HG03108 (cell line): Measurements from ENCODE around the gene TMEM165.
A peak's percentile ranks its signal among the peaks of the same experiment; 100 is the strongest.
"Not testable (repeated sequence)": the region's sequence is repeated elsewhere in the genome, so short reads cannot be mapped to it uniquely, and the experiment has no call there.

Experiments used
- ATAC-seq: cut with Tn5 transposase; IDR thresholded peaks from one replicate; pipeline ENCODE4 v1.9.1; 2021; ENCODE audit warnings: moderate library complexity; ENCODE audit not compliant: unreplicated experiment

Gene TMEM165, protein sequence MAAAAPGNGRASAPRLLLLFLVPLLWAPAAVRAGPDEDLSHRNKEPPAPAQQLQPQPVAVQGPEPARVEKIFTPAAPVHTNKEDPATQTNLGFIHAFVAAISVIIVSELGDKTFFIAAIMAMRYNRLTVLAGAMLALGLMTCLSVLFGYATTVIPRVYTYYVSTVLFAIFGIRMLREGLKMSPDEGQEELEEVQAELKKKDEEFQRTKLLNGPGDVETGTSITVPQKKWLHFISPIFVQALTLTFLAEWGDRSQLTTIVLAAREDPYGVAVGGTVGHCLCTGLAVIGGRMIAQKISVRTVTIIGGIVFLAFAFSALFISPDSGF

DNA sequence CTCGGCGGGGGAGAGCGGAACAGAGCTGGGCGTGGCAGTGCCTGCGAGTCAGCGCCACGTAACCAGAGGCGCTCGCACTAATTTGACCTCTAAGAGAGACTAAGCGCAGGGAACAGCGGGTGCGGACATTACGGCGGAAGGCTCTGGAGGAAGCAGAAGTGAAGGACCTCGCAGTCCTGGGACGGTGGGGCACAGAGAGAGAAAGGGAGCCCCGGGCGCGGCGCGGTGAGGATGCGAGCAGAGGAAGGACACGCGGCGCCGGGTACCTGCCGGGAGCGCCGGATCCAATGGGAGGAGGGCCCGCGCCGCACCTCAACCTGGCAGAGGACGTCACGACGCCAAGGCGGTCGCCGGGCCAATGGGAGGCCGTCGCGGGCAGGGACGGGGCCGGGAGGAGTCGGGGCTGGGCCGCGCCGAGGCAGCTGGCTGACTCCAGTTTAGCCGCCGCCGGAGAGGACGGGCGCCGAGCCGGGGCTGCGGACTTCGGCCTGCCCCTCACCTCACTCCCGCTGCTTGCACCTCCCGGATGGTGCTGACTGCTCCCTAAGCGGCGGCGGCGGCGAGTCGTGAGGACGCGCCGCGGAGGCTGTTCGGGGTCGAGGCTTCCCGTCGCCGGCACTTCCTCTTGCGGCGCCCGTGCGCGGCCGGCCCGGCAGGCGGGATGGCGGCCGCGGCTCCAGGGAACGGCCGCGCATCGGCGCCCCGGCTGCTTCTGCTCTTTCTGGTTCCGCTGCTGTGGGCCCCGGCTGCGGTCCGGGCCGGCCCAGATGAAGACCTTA lies at the start of gene TMEM165:
TSS of gene TMEM165 (plus strand) at position 429 of the 779 bp plus-strand sequence. CDS start at position 662, 233 bp downstream.
- peak; percentile 89 for ATAC-seq

DNA sequence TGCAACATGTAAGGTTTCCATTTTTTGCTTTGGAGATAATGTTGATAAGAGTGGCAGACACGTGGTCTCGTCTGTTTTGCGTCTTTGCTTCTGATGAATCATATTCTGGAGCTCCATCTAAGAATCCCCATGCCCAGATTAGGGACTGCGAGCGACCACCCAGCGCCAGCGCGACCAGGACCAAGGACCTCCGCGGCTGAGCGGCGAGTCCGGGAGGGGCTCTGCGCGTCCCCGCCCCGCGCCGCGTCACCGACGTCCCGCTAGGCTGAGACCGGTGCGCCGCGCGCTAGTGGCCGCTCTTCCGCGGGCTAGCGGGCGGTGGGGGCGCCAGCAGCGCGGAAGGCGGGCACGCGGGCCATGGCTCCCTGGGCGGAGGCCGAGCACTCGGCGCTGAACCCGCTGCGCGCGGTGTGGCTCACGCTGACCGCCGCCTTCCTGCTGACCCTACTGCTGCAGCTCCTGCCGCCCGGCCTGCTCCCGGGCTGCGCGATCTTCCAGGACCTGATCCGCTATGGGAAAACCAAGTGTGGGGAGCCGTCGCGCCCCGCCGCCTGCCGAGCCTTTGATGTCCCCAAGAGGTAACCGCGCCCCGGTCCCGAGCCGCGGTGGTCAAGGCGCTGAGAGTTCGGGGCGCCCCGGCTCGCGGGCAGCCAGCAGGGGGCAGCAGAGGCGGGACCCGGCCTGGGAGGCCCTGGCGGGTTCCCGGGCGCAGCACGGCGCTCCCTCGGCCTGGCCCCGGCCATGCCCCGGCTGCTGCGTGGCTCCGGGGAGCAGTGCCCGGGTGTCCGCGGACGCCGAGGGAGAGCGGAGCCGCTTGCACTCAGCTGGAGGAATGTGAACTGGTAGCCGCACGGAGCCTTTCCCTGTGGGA lies 49.5 kb upstream of the TMEM165 start, which contains the start of gene SRD5A3:
TSS of gene SRD5A3 (plus strand) at position 263 of the 871 bp plus-strand sequence. CDS start at position 358, 95 bp downstream.
- ATAC-seq: peak; percentile 96

DNA sequence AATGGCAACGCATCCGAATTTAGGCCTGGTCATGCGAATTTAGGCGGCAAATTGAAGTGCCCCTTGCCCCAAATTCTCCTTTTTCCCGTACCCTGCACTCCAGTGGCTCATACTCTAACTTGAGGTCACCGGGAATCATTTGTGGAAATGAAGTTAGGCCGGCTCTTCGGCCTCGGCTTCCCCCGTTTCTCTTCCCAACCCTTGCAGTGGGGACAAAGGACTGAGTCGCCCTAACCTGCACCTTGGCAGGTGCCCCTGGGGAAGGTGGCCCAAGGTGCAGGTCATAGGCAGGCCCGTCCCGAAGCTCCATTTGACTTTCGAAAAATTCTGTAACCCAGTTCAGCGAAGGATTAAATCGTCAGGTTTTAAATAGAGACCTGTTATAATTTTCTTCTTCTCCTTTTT lies 48.9 kb upstream of the TMEM165 start:
- no peak for ATAC-seq

DNA sequence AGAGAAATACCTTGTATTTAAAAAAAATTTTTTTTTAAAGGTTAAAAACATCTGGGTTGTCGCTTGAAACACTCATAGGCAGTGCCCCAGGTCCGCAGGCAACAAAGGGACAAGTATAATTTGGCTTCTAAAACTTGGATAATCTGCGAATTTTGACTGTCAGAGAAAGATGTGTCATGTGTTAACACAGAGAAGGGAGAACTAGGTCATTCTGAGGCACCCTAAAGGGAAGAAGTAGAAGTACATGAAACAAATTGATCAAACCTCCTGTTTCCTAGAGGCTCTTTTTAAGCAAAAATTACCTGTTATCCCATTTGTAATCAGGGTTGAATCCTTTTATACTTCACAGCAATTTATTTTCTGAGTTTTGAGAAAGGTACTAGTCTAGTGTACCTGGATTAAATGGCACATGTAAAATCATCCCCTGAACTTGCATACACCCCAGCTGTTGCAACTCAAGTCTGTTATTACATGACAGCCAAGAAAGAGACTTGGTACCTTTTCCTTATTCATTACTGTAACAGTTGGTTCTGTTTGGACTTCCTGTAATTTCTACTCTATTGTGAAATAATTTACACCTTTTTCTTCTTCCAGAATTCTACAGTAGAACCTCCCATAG lies 48.0 kb upstream of the TMEM165 start:
- no peak for ATAC-seq

GRCh38 chr4:55348466-55348865 lies 47.3 kb upstream of the TMEM165 start:
- no peak for ATAC-seq

GRCh38 chr4:55350870-55351269 lies 44.9 kb upstream of the TMEM165 start:
- ATAC-seq: not testable (repeated sequence)

- no peak for ATAC-seq
These were observed 43.9 kb upstream of the TMEM165 start for GRCh38 chr4:55351824-55352223.

GRCh38 chr4:55352726-55353125 lies 43.0 kb upstream of the TMEM165 start:
- no peak for ATAC-seq

GRCh38 chr4:55353228-55353747 lies 42.5 kb upstream of the TMEM165 start:
- ATAC-seq: not testable (repeated sequence)

DNA sequence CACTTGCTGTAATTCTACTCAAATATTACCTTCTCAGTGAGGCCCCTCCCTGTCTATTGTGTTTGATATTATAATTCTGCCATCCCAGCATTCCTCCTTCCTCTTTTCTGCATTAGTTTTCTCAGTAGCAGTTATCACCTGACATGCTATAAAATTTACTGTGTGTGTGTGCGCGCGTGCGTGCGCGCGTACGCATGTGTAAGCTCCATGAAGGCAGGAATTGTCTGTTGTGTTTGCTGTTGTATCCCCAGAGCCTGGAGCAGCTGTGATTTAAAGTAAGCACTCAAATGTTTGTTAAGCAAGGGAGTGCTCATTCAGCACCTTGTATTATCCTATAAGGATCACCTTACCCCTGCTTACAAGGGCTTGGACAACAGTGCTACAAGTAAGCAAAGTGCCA lies 41.1 kb upstream of the TMEM165 start:
- no peak for ATAC-seq

- no peak for ATAC-seq
These were observed 40.2 kb upstream of the TMEM165 start for GRCh38 chr4:55355555-55355954.

- ATAC-seq: no peak
These were observed 38.7 kb upstream of the TMEM165 start for GRCh38 chr4:55356991-55357461.

DNA sequence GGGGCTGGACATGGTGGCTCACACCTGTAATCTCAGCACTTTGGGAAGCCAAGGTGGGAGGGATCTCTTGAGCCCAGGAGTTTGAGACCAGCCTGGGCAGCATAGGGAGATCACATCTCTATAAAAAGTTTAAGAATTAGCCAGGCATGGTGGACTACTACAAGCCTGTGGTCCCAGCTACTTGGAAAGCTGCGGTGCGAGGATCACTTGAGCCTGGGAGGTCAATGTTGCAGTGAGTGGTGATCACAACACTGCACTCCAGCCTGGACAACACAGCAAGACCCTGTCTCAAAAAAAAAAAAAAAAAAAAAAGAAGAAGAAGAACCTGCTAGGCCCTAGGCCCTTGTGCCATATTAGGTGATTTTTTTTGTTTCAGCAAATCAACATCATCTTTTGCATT lies 37.5 kb upstream of the TMEM165 start:
- no peak for ATAC-seq

DNA sequence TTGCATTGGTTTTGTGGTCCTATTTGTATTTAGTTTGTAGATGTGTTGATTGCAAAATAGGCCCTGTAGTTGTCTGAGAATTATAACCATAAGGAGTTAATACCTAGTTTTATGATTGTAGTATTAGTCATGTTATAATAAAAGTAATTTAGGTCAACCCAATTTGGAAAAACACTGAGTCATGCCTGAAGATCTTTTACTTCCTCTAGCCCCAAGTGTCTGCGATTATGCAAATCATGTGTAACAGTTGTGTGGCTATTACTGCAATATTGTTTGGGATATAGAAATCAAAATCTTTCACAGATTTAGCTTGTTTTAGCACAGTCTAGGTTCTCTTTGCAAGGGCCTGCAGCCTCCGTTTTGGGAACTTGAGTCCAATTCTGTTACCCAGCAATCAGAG lies 37.1 kb upstream of the TMEM165 start:
- peak; percentile 78 for ATAC-seq

DNA sequence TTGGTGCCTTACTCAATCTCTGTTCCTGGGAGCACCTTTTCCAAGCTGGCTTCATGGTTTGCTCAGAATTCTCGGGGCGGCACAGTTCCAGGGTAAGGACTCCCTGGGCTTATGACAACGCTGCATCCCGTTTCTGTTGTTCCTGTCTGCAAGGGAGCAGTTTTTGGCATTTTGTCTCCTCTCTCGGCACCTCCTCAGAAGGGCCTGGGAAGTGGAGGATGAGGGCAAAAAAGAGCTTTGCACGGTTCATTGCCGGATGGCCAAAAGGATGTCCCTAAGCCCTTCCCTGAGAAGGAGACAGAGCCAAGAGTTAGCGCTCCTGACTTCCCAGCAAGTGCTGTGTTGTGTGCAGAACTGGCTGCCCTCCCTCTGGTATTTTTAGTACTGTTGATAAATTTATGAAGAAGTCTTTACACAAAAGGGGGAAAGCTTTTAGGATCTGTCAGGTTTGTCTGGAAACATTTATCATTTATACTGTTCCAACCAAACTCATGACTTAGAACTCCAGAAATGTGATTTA lies 36.3 kb upstream of the TMEM165 start:
- ATAC-seq: no peak

GRCh38 chr4:55362938-55363337 lies 32.8 kb upstream of the TMEM165 start:
- ATAC-seq: not testable (repeated sequence)

DNA sequence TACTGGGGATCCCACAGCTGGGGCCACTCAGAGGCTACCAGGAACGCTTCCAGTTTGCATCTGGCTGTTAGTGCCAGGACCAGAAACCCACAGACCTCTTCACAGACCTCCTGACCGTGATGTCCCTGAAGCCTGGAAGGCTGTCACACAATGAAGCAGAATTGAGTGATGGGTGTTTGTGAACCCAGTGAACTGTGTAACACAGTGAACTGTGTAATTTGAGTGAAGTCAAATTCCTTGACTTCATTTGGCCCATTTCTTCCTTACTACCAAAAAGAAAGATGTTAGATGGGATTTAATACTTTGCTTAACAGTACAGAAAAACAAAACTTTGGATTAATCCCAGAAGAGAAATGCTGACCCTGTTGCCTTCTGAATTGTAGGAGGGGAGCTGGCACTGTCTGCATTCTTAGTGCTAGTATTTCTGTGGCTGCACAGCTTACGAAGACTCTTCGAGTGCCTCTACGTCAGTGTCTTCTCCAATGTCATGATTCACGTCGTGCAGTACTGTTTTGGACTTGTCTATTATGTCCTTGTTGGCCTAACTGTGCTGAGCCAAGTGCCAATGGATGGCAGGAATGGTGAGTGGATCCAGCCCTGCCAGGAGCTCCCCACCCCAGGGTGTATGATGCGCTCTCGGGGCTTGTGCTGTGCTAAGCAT lies 31.9 kb upstream of the TMEM165 start:
- ATAC-seq: no peak

DNA sequence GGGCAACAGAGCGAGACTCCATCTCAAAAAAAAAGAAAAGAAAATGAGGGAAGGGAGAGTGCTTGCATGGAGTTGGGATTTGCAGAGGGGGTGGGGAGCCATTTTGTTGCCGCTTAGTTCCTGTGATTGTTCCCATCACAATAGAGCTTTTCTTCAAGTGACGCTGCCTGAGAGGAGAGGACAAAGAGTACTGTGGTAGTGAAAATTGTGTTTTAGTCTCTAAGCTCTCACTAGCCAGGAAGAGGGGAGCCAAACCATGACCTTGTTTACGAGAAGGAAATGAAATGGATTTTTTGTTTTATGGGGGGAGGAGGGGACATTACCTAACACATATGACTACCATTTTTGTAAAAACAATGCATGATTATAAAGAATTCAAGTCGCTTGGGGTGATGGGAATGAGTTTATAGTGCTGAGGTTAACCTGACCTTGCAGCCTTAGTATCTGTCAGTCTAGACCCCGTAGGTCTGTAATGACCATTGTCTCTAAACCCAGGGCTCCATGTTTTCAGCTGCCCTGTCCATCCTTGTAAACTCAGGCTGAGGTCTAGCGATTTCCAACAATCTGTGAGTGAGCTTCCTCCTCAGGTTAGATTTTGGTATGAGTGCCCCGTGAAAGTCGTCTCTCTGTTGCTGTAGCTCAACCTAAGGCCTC lies 30.9 kb upstream of the TMEM165 start:
- ATAC-seq: no peak

DNA sequence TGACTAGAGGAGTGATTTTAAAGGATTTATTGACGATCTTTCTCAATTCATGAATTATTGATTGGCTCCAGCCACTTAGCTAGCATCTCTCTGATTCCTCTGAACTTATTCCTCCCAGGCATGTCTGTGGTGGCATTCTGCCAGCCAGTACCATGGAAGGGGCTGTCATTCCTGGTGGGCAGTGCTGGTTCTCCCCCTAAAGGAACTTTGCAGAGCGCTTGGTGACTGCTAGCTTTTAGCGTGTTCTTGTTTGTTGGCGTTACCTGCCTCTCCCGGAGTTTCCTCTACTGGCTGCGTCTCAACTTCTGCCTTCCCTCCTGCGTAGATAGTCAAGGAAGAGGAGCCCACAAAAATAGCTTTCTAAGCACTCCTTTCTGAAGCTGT lies 30.4 kb upstream of the TMEM165 start:
- ATAC-seq: no peak
